T-cell (primary cell): ENCODE data around the gene MICAL2. TPM values are rescaled to one million over a fixed set of nuclear protein-coding genes. Genes with fewer than 3 reads are reported as not detected.

Source experiments
- ATAC-seq, 4 experiments: fragments of 200-7000 bp in 3 of 4; fragments of 150-1000 bp in 1 of 4; cut with Tn5 transposase; replicated peaks in 1 of 4; 1 replicate in 3 of 4; 2 replicates in 1 of 4; pipeline ENCODE4 v1.10.0; 2021; ENCODE audit warnings: moderate library complexity in 3 of 4, mild to moderate bottlenecking in 2 of 4, moderate number of reproducible peaks in 1 of 4
- CTCF ChIA-PET, 2 donors: fragments of 300-600 bp; sonication (Branson Sonifier 250); formaldehyde crosslinking; loops; one replicate each; lab custom pipeline; 2022; ENCODE audit warnings: antibody characterized with exemption in 2 of 2; lab: Charles Lee
- POLR2A ChIA-PET, 2 donors: fragments of 300-600 bp; sonication (Branson Sonifier 250); formaldehyde crosslinking; loops; one replicate each; lab custom pipeline; 2022; ENCODE audit warnings: antibody characterized with exemption in 2 of 2; lab: Charles Lee
- DNase-seq, 35 experiments: peaks; one replicate each; pipeline versions ENCODE4 v3.0.0 to v3.0.0-alpha.2; 2013 to 2023
- H3K27ac ChIP-seq: one replicate; pipeline ENCODE4 v1.5.1; 2013; ENCODE audit warnings: low read length
- H3K27me3 ChIP-seq, 2 experiments: replicated peaks in 1 of 2; 1 replicate in 1 of 2; 2 replicates in 1 of 2; pipeline versions ENCODE4 v1.6.1 to v1.7.0; 2013; ENCODE audit warnings: low read length in 1 of 2, mixed read lengths in 1 of 2; ENCODE audit not compliant: control insufficient read depth in 2 of 2, insufficient read depth in 2 of 2; ENCODE audit errors: extremely low read depth in 1 of 2
- H3K36me3 ChIP-seq, 2 donors: 1 replicate in 1 of 2; 2 replicates in 1 of 2; pipeline versions ENCODE4 v1.6.1 to v1.7.0; 2013; ENCODE audit warnings: low read length in 1 of 2; ENCODE audit not compliant: control insufficient read depth in 2 of 2, insufficient read depth in 1 of 2; ENCODE audit errors: extremely low read depth in 1 of 2
- H3K4me1 ChIP-seq, 2 experiments: 1 replicate in 1 of 2; 2 replicates in 1 of 2; pipeline versions ENCODE4 v1.6.1 to v1.7.0; 2013; ENCODE audit warnings: low read length in 2 of 2, mixed read lengths in 1 of 2; ENCODE audit not compliant: insufficient read depth in 2 of 2, control insufficient read depth in 1 of 2; ENCODE audit errors: extremely low read depth in 1 of 2
- H3K4me3 ChIP-seq, 2 donors: 1 replicate in 1 of 2; 2 replicates in 1 of 2; pipeline versions ENCODE4 v1.5.1 to v1.7.0; 2013; ENCODE audit warnings: mild to moderate bottlenecking in 2 of 2, low read length in 1 of 2, moderate library complexity in 1 of 2; ENCODE audit not compliant: control insufficient read depth in 1 of 2; ENCODE audit errors: extremely low read depth in 1 of 2
- H3K9me3 ChIP-seq: 2 replicates; pipeline ENCODE4 v1.7.0; 2013
- H3K27ac Mint-ChIP-seq, 2 donors: one replicate each; pipeline ENCODE4 v1.8.0; 2020 to 2021; ENCODE audit warnings: mild to moderate bottlenecking in 2 of 2, mixed read lengths in 2 of 2
- H3K27me3 Mint-ChIP-seq, 2 donors: one replicate each; pipeline ENCODE4 v1.8.0; 2021 to 2022; ENCODE audit warnings: mixed read lengths in 2 of 2
- H3K36me3 Mint-ChIP-seq: one replicate; pipeline ENCODE4 v1.8.0; 2021; ENCODE audit warnings: mixed read lengths
- H3K4me1 Mint-ChIP-seq, 3 donors: one replicate each; pipeline ENCODE4 v1.8.0; 2020 to 2022; ENCODE audit warnings: mixed read lengths in 3 of 3, mild to moderate bottlenecking in 1 of 3
- H3K4me3 Mint-ChIP-seq, 3 donors: one replicate each; pipeline ENCODE4 v1.8.0; 2020 to 2022; ENCODE audit warnings: mild to moderate bottlenecking in 3 of 3, mixed read lengths in 3 of 3, moderate library complexity in 3 of 3
- H3K9me3 Mint-ChIP-seq, 3 donors: one replicate each; pipeline ENCODE4 v1.8.0; 2020 to 2022; ENCODE audit warnings: mixed read lengths in 3 of 3
- WGBS: methylation state at CpG from one replicate; pipeline ENCODE4 v1.1.5; 2013; ENCODE audit warnings: missing lambda C conversion rate; ENCODE audit not compliant: insufficient coverage; 5-methylcytosine and 5-hydroxymethylcytosine counted together
- total RNA-seq, 35 experiments: library from RNA in 6 of 35; stranded (reverse) in 6 of 35; fragments of 120-200 nt in 1 of 35; gene quantifications; one replicate each; pipeline versions ENCODE4 v1.2.1 to v1.2.4 and lab custom pipeline; 2013 to 2026

The MICAL2 gene
- total RNA-seq, 5 donors from 2014 or later (not counting 1 experiment from before 2014, with no cell fraction given) = 13.7 to 38.7 (median 22.9) TPM

- WGBS = 83% methylated on average over 3 of the region's 14 CpGs
- no peak overlapping the region for H3K4me3 ChIP-seq
- H3K9me3 ChIP-seq = no peaks in the 10 kb centered on the region
- ATAC-seq (no peak), DNase-seq (no peak)
- ChIA-PET CTCF (interaction anchor here (0.8 to 3.5 kb wide), 2 partner anchors 9 to 10 kb away, joined by 3 to 15 read pairs; no protein-coding TSS in a partner anchor), POLR2A (no interaction called here)
- H3K27ac ChIP-seq = no peak overlapping the region
- no peaks in the 10 kb centered on the region for H3K27me3 Mint-ChIP-seq
- H3K36me3 ChIP-seq = peaks cover 0 to 4% of the 10 kb centered on the region in 2 donors
- no peak overlapping the region for H3K27ac Mint-ChIP-seq
- H3K9me3 Mint-ChIP-seq = no peaks in the 10 kb centered on the region
- H3K4me1 Mint-ChIP-seq = peaks cover 10 to 25% (median 12%) of the 10 kb centered on the region in 3 donors
- peaks cover 0 to 4% of the 10 kb centered on the region in 2 experiments for H3K27me3 ChIP-seq
- H3K36me3 Mint-ChIP-seq = peaks cover 6% of the 10 kb centered on the region
- peaks cover 4 to 15% of the 10 kb centered on the region in 2 experiments for H3K4me1 ChIP-seq
- no peak overlapping the region for H3K4me3 Mint-ChIP-seq
These were observed 180.1 kb downstream of the MICAL2 start for GRCh38 chr11:12290477-12290922.

GRCh38 chr11:12291313-12291712 is 180.9 kb downstream of the MICAL2 start:
- Mint-ChIP-seq H3K27me3 (no peaks in the 10 kb centered on the region), H3K4me1 (peaks cover 10 to 25% (median 12%) of the 10 kb centered on the region in 3 donors), H3K9me3 (no peaks in the 10 kb centered on the region), H3K4me3 (no peak overlapping the region), H3K27ac (no peak overlapping the region), H3K36me3 (peaks cover 6% of the 10 kb centered on the region)
- H3K4me3 ChIP-seq = no peak overlapping the region
- H3K36me3 ChIP-seq = peaks cover 0 to 4% of the 10 kb centered on the region in 2 donors
- H3K4me1 ChIP-seq = peaks cover 4 to 15% of the 10 kb centered on the region in 2 experiments
- ATAC-seq = no peak
- WGBS = 70% methylated on average over 2 of the region's 4 CpGs
- H3K9me3 ChIP-seq = no peaks in the 10 kb centered on the region
- peaks cover 0 to 4% of the 10 kb centered on the region in 2 experiments for H3K27me3 ChIP-seq
- ChIA-PET CTCF (interaction anchor here (0.9 to 3.5 kb wide), 2 partner anchors 10 to 13 kb away, joined by 3 to 15 read pairs; no protein-coding TSS in a partner anchor), POLR2A (no interaction called here)
- no peak overlapping the region for H3K27ac ChIP-seq
- no peak for DNase-seq

- no peak for ATAC-seq
- no peak overlapping the region for H3K27ac Mint-ChIP-seq
- H3K36me3 Mint-ChIP-seq = peaks cover 6% of the 10 kb centered on the region
- CTCF ChIA-PET = interaction anchor here (0.9 to 3.5 kb wide), 2 partner anchors 11 to 14 kb away, joined by 3 to 15 read pairs; no protein-coding TSS in a partner anchor
- Histone ChIP-seq H3K27ac (no peak overlapping the region), H3K4me1 (peaks cover 4 to 15% of the 10 kb centered on the region in 2 experiments), H3K4me3 (no peak overlapping the region), H3K36me3 (peaks cover 0 to 4% of the 10 kb centered on the region in 2 donors), H3K27me3 (peaks cover 0 to 4% of the 10 kb centered on the region in 2 experiments), H3K9me3 (no peaks in the 10 kb centered on the region)
- peaks cover 10 to 25% (median 12%) of the 10 kb centered on the region in 3 donors for H3K4me1 Mint-ChIP-seq
- no peaks in the 10 kb centered on the region for H3K9me3 Mint-ChIP-seq
- POLR2A ChIA-PET = interaction anchor here in 1 of 2 donors (0.6 kb wide), 1 partner anchor 338 kb away, joined by 3 read pairs; no protein-coding TSS in a partner anchor
- H3K27me3 Mint-ChIP-seq = no peaks in the 10 kb centered on the region
- no CpG with 5 or more reads among the region's 4 CpGs for whole genome bisulfite sequencing
- no peak for DNase-seq
- H3K4me3 Mint-ChIP-seq = no peak overlapping the region
These were observed 181.4 kb downstream of the MICAL2 start for GRCh38 chr11:12291766-12292165.

GRCh38 chr11:12292766-12293165 is 182.4 kb downstream of the MICAL2 start:
- H3K27me3 Mint-ChIP-seq = no peaks in the 10 kb centered on the region
- ChIA-PET CTCF (interaction anchor here (0.9 to 3.5 kb wide), 4 partner anchors 8 to 12 kb away, joined by 3 to 15 read pairs (median 4); no protein-coding TSS in a partner anchor), POLR2A (no interaction called here)
- DNase-seq (no peak), ATAC-seq (no peak)
- no peak overlapping the region for H3K27ac Mint-ChIP-seq
- Histone ChIP-seq H3K4me3 (no peak overlapping the region), H3K9me3 (no peaks in the 10 kb centered on the region), H3K27ac (no peak overlapping the region), H3K4me1 (peaks cover 4 to 15% of the 10 kb centered on the region in 2 experiments), H3K27me3 (peaks cover 0 to 4% of the 10 kb centered on the region in 2 experiments), H3K36me3 (peaks cover 0 to 4% of the 10 kb centered on the region in 2 donors)
- WGBS = no CpG with 5 or more reads among the region's 1 CpG
- H3K4me3 Mint-ChIP-seq = no peak overlapping the region
- H3K4me1 Mint-ChIP-seq = peaks cover 10 to 25% (median 12%) of the 10 kb centered on the region in 3 donors
- peaks cover 0 to 2% (median 0%) of the 10 kb centered on the region in 3 donors for H3K9me3 Mint-ChIP-seq
- peaks cover 9% of the 10 kb centered on the region for H3K36me3 Mint-ChIP-seq

DNA sequence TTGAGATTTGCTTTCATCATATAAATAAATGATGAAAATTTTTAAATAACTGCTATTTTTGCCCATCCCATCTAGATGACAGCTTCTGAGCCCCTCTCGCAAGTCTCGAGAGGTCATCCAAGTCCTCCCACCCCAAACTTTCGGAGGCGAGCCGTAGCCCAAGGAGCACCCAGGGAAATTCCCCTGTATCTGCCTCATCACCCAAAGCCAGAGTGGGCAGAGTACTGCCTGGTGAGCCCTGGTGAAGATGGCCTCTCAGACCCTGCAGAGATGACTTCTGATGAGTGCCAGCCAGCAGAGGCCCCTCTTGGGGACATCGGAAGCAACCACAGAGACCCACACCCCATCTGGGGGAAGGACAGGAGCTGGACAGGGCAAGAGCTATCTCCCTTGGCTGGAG is 183.1 kb downstream of the MICAL2 start:
- no peak overlapping the region for H3K27ac Mint-ChIP-seq
- H3K36me3 Mint-ChIP-seq = peaks cover 14% of the 10 kb centered on the region
- POLR2A ChIA-PET = no interaction called here
- peaks cover 4 to 15% of the 10 kb centered on the region in 2 experiments for H3K4me1 ChIP-seq
- no peak overlapping the region for H3K4me3 ChIP-seq
- peaks cover 0 to under 1% of the 10 kb centered on the region in 2 experiments for H3K27me3 ChIP-seq
- no peaks in the 10 kb centered on the region for H3K27me3 Mint-ChIP-seq
- ATAC-seq = no peak
- no peaks in the 10 kb centered on the region for H3K9me3 ChIP-seq
- peaks cover 0 to 9% (median 6%) of the 10 kb centered on the region in 3 donors for H3K9me3 Mint-ChIP-seq
- peaks cover 10 to 24% (median 12%) of the 10 kb centered on the region in 3 donors for H3K4me1 Mint-ChIP-seq
- CTCF ChIA-PET = interaction anchor here (0.9 to 3.5 kb wide), 4 partner anchors 9 to 12 kb away, joined by 3 to 15 read pairs (median 4); no protein-coding TSS in a partner anchor
- no peak for DNase-seq
- 67% methylated on average over 2 of the region's 6 CpGs for WGBS
- H3K36me3 ChIP-seq = peaks cover 0 to 4% of the 10 kb centered on the region in 2 donors
- no peak overlapping the region for H3K4me3 Mint-ChIP-seq
- no peak overlapping the region for H3K27ac ChIP-seq

DNA sequence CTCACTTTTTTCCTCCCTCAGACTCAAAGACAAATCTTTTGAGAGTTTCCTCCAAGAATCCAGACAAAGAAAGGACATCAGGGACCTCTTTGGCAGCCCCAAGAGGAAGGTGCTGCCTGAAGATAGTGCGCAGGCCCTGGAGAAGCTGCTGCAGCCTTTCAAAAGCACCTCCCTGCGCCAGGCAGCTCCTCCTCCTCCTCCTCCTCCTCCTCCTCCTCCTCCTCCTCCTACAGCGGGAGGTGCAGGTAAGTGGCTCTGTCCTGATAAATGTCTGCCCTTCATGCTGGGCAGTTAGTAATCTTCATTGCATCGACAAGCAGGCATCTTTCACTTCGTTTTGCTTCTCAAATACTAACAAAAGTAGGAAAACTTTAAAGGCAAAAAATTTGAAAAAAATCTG is 184.2 kb downstream of the MICAL2 start:
- no peak overlapping the region for H3K27ac Mint-ChIP-seq
- ChIA-PET POLR2A (no interaction called here), CTCF (interaction anchor here in 1 of 2 donors (1.1 kb wide), 1 partner anchor 602 kb away, joined by 5 read pairs; no protein-coding TSS in a partner anchor)
- Histone ChIP-seq H3K9me3 (peaks cover 3% of the 10 kb centered on the region), H3K4me1 (peaks cover 4 to 11% of the 10 kb centered on the region in 2 experiments), H3K27ac (no peak overlapping the region), H3K36me3 (peaks cover 0 to 4% of the 10 kb centered on the region in 2 donors), H3K4me3 (no peak overlapping the region), H3K27me3 (no peaks in the 10 kb centered on the region)
- no peaks in the 10 kb centered on the region for H3K27me3 Mint-ChIP-seq
- H3K9me3 Mint-ChIP-seq = peaks cover 5 to 21% (median 13%) of the 10 kb centered on the region in 3 donors
- peaks cover 10 to 19% (median 12%) of the 10 kb centered on the region in 3 donors for H3K4me1 Mint-ChIP-seq
- peaks cover 20% of the 10 kb centered on the region for H3K36me3 Mint-ChIP-seq
- DNase-seq = no peak
- H3K4me3 Mint-ChIP-seq = no peak overlapping the region
- WGBS = no CpG with 5 or more reads among the region's 5 CpGs
- ATAC-seq = no peak
